ENCODE results near the gene COX6A2.

Gene COX6A2

DNA sequence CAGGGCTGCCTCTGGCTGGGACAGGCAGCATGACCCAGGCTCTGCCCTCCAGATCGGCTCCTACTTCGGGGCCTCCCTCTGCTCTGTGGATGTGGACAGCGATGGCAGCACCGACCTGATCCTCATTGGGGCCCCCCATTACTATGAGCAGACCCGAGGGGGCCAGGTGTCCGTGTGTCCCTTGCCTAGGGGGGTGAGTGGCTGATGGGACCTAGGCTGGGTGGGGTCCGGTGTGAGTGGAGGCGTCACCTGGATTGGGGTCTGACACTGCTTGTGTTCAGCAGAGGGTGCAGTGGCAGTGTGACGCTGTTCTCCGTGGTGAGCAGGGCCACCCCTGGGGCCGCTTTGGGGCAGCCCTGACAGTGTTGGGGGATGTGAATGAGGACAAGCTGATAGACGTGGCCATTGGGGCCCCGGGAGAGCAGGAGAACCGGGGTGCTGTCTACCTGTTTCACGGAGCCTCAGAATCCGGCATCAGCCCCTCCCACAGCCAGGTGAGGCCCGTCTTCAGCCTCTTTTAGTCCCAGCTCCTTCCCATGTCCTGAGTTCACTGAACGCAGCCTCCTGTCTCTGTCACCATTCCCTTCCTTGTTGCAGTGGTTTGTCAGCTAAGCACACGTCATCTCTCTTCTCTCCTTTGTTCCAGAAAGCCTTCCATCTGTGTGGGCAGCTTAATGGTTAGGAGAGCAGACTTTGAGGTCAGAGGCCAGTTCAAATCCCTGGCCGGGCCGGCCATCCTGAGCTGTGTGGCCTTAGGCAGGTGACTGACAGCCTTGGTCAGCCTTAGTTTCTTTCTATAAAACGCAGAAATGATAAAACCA is 16.9 kb downstream of the COX6A2 start:
- DNase-seq (ENCODE audit: low read depth in 4 of 4, low spot score in 1 of 4): no peak

DNA sequence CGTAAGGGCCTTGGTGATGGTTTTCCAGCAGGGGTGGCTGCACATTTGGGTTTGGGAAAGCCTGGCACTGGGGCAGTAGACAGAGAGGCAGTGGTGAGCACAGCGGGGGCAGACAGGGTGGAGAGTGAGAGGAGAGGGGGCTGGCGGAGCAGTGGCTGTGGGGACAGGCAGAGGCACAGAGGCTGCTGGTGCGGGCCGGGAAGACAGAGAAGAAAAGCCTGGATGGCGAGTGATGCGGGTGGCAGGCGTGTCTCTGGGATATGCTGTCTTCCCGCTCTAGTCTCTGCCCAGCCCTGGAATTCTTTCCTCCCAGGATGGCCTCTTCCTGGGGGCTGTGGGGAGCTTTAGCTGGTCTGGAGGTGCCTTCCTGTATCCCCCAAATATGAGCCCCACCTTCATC is 18.1 kb downstream of the COX6A2 start:
- DNase-seq (ENCODE audit: low read depth in 4 of 4, low spot score in 1 of 4): no peak

DNA sequence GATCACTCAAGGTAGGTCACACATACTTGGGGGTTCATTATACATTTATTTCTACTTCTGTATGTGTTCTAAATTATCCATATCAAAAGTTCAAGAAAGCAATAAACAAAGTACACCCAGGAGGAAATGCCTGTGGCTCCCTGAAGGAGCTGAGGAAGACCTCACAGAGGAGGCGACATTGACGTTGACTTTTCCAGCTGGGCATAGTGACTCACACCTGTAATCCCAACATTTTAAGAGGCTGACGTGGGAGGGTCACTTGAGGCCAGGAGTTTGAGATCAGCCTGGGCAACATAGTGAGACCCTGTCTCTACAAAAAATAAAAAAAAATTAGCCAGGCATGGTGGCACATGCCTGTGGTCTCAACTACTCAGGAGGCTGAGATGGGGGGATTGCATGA is 18.7 kb downstream of the COX6A2 start:
- DNase-seq (ENCODE audit: low read depth in 4 of 4, low spot score in 1 of 4): no peak

DNA sequence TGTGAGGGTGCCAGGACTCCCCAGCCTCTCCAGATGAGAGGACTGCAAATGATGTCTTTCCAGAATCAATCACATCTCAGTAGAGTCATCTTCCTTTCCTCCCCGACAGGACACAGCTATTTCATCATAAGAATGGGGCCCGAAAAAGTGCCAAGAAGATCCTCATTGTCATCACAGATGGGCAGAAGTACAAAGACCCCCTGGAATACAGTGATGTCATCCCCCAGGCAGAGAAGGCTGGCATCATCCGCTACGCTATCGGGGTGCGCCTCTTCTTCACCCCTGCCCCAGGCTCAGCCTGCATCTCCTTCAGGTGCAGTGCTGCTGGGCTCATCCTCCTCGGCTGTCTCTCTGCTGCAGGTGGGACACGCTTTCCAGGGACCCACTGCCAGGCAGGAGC is 20.8 kb downstream of the COX6A2 start:
- DNase-seq (ENCODE audit: low read depth in 4 of 4, low spot score in 1 of 4): no peak

DNA sequence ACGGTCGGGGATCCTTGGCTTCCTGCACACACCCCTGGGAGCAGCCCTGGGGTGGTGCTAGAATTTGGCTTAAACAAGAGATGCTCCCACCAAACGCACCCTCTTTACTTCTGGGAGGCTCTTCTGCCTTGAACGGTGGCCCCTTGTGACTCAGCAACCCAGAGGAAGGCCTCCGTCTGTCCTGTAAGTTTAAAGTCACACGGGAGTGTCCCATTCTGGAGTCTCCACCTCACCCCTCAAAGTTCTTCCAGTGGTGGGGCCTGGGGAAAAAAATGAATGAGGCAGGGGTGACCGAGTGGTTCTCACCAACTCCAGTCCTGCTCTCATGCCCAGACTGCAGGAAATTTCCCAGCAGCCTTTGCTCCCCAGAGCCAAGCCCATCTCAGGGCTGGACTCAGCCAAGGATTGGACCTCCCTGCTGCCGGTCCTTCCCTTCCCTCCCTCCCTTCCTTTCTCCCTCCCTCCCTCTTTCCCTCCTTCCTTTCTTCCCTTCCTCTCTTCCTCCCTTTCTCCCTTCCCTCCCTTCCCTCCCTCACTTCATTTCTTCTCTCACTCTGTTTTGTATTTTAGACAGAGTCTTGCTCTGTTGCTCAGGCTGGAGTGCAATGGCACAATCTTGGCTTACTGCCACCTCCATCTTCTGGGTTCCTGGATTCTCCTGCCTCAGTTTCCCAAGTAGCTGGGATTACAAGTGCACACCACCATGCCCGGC is 23.7 kb downstream of the COX6A2 start:
- DNase-seq (ENCODE audit: low read depth in 4 of 4, low spot score in 1 of 4): no peak

DNA sequence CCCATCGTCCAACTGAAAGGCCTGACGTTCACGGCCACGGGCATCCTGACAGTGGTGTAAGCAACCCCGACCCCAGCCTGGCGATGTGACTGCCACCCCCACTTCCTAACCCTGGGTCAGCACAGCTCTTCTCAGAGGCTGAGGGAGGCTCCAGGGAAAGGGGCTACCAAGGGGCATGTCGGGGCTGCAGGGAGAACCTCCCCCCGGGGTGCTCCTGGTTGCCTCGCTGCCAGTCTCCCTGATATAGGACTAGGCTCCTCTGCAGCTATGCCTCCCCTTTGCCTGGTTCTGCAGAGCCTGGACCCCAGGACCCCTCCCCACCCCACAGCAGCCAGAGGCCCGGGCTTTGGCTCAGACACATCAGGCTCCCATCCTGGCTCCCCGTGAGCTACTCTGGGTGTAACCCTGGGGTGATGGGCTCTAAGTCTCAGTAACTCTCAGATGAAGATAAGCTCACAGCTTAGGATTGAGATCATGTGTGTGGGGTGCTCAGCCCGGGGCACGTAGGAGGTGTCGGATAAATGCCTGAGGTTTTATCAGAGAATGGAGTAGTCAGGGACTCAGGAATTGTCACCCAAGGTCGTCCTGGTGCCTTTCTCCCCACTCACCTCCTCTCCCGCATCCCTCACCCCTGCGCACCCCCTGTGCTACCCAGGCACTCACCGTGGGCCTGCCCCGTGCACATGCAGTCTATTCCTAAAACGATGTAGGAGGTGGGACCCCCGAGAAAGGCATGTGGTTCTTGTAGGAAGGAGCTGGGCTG is 24.4 kb downstream of the COX6A2 start:
- DNase-seq (ENCODE audit: low read depth in 4 of 4, low spot score in 1 of 4): no peak

DNA sequence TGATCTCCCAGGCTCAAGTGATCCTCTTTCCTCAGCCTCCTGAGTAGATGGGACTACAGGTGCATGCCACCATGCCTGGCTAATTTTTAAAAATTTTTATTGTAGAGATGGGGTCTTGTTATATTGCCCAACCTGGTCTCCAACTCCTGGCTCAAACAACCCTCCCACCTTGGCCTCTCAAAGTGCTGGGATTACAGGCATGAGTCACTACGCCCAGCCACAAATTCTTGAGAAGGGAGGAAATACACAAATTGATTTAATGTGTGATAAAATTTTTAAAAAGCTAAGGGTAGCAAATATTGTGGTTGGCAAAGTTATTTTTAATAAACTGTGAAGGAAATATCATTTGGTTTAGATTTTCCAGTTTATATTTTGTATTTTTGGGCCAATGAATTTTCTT is 25.5 kb downstream of the COX6A2 start:
- no peak for DNase-seq (ENCODE audit: low read depth in 4 of 4, low spot score in 1 of 4)

DNA sequence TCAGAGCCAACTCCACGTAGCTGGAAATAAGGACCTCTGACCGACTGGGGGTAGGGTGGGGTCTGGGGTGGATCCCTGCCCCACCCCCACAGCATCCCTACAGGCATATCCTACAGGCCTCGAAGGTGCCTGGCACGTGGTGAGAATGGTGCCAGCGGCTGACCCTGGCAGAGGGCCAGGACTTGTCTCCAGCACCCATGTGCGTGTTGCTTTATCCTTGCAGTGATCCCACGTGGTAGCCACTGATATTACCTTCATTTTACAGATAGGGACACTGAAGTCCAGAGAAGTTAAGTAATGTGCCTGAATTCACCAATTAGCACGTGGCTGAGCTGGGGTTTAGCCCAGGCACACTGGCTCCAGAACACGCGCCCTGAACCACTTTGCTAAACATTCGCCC is 26.7 kb downstream of the COX6A2 start:
- DNase-seq (ENCODE audit: low read depth in 4 of 4, low spot score in 1 of 4): no peak

DNA sequence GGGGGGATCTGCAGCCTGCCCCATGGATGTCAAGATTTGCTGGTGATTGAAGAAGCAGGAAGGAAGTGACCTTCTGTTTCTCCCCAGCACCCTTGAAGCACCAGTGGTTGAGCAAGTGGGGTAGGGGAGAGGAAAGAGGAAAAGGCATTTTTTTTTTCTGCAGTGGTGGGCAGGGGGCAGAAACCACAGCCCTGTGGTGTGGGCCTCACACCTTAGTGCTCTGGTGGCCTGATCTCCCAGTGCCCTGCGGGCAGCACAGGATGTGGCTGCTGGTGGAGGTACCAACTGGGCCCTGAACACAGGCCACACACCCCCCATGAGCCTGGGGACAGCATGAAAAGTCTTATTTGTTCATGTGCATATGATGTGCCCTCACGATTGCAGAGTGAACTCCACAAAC is 28.0 kb downstream of the COX6A2 start:
- DNase-seq (ENCODE audit: low read depth in 4 of 4, low spot score in 1 of 4): no peak

DNA sequence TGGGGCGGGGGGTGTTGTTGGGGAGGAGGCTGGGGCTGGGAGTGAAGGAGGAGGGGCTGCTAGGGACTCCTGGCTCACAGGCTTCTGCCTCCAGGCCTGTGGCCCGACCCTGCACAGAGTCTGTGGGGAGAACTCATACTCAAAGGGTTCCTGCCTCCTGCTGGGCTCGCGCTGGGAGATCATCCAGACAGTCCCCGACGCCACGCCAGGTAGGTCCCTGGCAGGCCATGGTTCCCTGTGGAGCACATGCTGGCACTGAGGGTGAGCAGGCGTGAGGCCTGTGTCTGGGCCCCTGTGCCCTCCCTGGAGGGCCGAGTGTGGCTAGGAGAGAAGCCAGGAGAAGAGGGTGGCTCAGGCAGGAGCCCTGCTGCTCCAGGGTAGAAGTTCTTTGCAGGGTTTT is 30.5 kb downstream of the COX6A2 start:
- no peak for DNase-seq (ENCODE audit: low read depth in 4 of 4, low spot score in 1 of 4)

DNA sequence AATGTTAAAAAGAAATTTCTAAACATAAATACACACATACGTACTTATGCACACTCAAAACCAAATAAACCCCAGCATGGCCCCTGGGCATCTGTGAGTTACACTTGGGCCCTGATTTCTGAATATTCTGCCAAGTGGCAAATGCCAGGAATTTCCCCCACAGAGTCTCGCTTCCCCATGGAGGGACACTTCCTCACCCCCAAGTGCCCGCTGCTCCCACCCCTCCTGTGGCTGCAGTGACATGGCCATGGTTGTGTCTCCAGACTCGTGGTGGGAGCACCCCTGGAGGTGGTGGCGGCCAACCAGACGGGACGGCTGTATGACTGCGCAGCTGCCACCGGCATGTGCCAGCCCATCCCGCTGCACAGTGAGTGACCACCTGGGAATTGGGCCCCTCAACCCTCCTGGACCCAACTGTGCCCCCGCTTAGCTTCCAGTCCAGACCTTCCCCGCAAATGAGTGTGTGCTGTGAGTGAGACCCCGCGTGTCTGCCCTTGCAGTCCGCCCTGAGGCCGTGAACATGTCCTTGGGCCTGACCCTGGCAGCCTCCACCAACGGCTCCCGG is 31.0 kb downstream of the COX6A2 start:
- DNase-seq (ENCODE audit: low read depth in 4 of 4, low spot score in 1 of 4): no peak

DNA sequence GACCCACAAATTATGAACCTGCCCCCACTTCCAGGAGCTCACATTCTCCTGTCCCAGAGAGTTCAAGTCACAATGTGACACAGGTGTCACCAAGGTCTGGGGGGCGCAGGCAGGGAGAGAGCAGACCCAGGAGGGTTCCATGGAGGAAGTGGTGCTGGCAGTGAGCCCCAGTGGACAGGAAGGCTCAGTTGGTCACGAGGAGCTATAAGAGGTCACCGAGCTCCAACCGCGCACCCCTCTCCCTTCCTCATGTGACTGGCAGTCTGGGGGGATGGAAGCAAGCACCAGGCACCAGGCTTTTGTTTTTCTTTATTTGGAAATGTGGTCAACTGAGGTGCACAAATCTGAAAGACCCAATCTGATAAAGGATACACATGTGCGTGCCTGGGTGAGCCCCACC is 32.5 kb downstream of the COX6A2 start:
- no peak for DNase-seq (ENCODE audit: low read depth in 4 of 4, low spot score in 1 of 4)

DNA sequence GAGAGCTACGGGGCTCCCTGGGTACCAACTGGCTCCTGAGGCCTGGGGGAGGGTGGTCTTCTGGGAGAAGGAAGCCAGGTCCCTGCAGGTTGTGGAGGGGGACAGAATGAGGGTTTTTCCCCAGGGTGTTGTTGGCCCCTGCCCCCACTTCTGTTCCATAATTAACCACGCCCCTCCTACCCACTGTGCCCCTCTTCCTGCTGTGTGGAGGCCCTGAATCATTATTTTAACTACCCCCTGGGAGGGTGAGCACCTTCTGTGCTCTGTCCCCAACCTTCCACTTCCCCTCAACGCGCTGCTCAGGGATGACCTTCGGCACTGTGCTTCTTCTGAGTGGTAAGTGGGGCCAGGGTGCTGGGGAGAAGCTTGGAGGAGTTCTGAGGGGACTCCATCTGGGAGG is 35.1 kb downstream of the COX6A2 start, which contains the start of gene ITGAD:
ITGAD (plus strand) TSS at position 280 of the 400 bp plus-strand sequence; CDS start at position 306, 26 bp downstream.
- DNase-seq (ENCODE audit: low read depth in 4 of 4, low spot score in 1 of 4): no peak

DNA sequence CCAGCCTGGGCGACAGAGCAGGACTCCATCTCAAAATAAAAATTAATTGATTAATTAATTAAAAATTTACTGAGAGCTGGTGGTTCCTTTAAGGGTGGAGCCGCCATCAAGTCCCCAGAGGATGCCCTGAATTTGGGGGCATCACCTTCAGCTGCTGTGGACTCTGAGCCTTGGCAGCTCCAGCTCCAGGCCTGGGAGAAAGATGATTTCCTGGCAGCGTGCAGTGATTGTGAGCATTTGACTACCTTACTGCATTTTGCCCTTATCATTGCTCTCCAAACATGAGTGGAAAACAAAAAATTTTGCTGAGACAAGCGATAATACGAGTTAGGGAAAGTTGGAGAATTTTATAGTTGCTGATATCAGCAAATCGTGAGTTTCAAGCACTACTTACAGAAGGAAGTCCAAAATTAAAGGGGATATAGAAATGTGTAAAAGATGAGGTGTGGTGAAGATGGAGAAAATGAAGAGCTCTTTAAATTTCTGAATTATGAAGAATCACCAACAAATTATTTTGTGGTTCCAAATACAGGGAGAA is 37.6 kb downstream of the COX6A2 start:
- no peak for DNase-seq (ENCODE audit: low read depth in 4 of 4, low spot score in 1 of 4)

DNA sequence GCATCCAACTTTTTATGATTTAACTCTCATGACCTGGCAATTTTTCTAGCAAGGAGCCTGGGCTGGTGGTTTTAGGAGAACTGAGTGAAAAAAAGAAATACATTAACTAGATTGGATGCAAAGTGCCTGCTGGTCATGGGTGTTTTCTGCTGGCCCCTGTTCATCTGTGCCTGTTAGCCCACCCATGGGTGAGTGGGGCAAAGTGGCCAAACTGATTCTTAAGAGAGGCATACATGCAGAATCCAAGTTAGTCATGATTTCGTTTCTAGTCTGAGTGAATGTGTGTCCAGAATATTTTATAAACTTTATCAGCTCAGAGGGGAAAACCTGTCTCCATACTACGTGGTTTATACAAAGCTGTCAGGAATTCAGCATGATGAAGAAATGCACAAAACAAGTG is 39.6 kb downstream of the COX6A2 start:
- DNase-seq (ENCODE audit: low read depth in 4 of 4, low spot score in 1 of 4): no peak

DNA sequence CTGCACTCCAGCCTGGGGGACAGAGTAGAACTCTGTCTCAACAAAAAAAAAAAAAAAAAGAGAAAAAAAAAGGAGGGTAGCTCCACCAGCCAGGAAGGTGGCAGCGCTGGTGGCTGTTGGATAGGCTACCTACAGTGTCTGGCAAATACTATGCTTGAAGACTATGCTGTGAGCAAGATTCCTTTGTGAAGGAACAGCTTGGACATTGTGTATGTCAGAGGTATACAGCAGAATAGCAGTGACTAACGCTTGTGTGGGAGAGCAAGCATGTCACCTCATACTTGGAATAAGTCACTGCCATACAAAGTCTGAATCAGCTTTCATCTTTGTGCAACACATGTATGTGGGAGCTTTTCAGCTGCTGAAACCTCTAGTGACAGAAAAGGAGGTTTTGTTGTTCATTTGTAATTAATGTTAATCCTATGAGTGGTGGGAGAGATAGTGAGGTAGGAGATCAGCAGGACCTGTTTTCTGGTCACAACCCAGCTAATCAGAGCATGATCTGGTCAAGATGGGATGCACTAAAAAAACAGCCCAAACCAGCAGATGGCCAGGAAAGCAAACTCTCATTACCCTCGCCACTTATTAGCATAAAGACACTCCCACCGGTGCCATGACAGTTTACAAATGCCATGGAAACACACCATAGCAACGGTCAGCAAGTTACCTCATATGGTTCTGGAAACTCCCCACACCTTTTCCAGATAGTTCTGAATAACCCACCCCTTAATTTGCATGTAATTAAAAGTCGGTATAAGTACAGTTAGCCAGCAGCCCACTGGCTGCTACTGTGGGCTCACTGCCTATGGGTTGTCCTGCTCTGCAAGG is 41.8 kb downstream of the COX6A2 start:
- DNase-seq (ENCODE audit: low read depth in 4 of 4, low spot score in 1 of 4): peak in 1 of 4 experiments; percentile 4

DNA sequence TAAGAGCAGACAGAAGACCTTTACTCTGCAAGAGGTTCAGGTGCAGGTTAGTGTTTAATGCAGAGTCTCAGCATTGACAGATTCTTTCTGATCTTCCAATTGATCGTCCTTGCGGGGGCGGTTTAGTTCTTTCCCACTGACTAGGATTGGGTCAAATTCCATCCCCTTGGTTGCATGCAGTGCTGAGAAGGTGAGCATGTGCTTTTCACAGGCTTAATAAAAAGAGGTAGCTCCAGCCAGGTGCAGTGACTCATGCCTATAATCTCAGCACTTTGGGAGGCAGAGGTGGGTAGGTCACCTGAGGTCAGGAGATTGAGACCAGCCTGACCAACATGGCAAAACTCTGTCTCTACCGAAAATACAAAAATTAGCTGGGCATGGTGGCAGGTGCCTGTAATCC is 42.5 kb downstream of the COX6A2 start:
- no peak for DNase-seq (ENCODE audit: low read depth in 4 of 4, low spot score in 1 of 4)

DNA sequence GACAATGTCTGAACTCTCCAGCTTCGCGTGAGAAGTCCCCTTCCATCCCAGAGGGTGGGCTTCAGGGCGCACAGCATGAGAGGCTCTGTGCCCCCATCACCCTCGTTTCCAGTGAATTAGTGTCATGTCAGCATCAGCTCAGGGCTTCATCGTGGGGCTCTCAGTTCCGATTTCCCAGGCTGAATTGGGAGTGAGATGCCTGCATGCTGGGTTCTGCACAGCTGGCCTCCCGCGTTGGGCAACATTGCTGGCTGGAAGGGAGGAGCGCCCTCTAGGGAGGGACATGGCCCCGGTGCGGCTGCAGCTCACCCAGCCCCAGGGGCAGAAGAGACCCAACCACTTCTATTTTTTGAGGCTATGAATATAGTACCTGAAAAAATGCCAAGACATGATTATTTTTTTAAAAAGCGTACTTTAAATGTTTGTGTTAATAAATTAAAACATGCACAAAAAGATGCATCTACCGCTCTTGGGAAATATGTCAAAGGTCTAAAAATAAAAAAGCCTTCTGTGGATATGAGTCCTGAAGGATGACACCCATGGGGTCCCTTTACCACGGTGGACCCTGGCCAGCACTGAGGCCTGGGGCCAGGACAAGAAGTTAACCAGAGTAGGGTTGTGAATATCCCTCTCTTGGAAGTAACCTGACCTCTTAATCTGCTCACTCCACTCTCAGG is 45.5 kb downstream of the COX6A2 start:
- peak; percentile 28 to 42 (median 38) for DNase-seq (ENCODE audit: low read depth in 4 of 4, low spot score in 1 of 4)

DNA sequence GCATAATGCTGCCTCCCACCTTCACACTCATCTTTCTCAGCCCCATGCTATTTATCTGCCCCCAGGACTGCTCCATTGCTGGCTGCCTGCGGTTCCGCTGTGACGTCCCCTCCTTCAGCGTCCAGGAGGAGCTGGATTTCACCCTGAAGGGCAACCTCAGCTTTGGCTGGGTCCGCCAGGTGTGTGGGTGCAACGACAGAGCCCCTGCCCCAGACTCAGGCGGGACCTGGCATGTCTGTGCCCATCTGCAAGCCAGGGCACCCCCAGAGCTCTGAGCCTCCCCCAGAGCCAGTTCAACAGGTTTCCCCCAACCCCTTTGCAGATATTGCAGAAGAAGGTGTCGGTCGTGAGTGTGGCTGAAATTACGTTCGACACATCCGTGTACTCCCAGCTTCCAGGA is 48.0 kb downstream of the COX6A2 start:
- no peak for DNase-seq (ENCODE audit: low read depth in 4 of 4, low spot score in 1 of 4)
